ENCODE data around the gene NRP2. TPM values are rescaled to one million over a fixed set of nuclear protein-coding genes. Genes with fewer than 3 reads are reported as not detected.

The NRP2 gene
- total RNA-seq, 4 donors from 2014 or later = 1.6 to 4.1 (median 2.2) TPM

GRCh38 chr2:205700331-205701132, 18.2 kb downstream of the NRP2 start:
- TF ChIP-seq POLR2A (IDR thresholded peaks at IDR 0.05) (no peak), CTCF (IDR thresholded peaks at IDR 0.05 in 4 of 5, conservative IDR thresholded peaks at IDR 0.05 in 1 of 5) (no peak)
- Histone ChIP-seq H3K4me1 (peaks cover 0 to 19% of the 10 kb centered on the region in 2 donors), H3K36me3 (no peaks in the 10 kb centered on the region), H3K27ac (peak overlapping the region in 3 of 4 donors; percentile 21 to 34 (median 29)), H3K27me3 (no peaks in the 10 kb centered on the region), H3K9me3 (no peaks in the 10 kb centered on the region), H3K4me3 (no peak overlapping the region)
- DNase-seq = peak in 1 of 2 donors; percentile 37
- intact Hi-C loops (cut with DNase I; ENCODE audit: low total_unique reads) = no loop called here
- in situ Hi-C loops (cut with MboI; ENCODE audit: low sequenced_read_pairs in 4 of 4) = no loop called here
- ATAC-seq = no peak

- intact Hi-C loops (cut with DNase I; ENCODE audit: low total_unique reads) = no loop called here
- H3K4me1 ChIP-seq = peaks cover 0 to 26% of the 10 kb centered on the region in 2 donors
- no peaks in the 10 kb centered on the region for H3K9me3 ChIP-seq
- in situ Hi-C loops (cut with MboI; ENCODE audit: low sequenced_read_pairs in 4 of 4) = no loop called here
- no peak for ATAC-seq
- DNase-seq = no peak
- no peak overlapping the region for H3K4me3 ChIP-seq
- no peaks in the 10 kb centered on the region for H3K36me3 ChIP-seq
- H3K27ac ChIP-seq = peak overlapping the region in 1 of 4 donors; percentile 34
- H3K27me3 ChIP-seq = no peaks in the 10 kb centered on the region
- TF ChIP-seq POLR2A (IDR thresholded peaks at IDR 0.05) = no peak
- no peak for TF ChIP-seq CTCF (IDR thresholded peaks at IDR 0.05 in 4 of 5, conservative IDR thresholded peaks at IDR 0.05 in 1 of 5)
Observed at GRCh38 chr2:205701509-205701908, 19.2 kb downstream of the NRP2 start.

- H3K9me3 ChIP-seq = no peaks in the 10 kb centered on the region
- intact Hi-C loops (cut with DNase I; ENCODE audit: low total_unique reads) (no loop called here), in situ Hi-C loops (cut with MboI; ENCODE audit: low sequenced_read_pairs in 4 of 4) (no loop called here)
- DNase-seq = no peak
- peak overlapping the region in 1 of 4 donors; percentile 3 for H3K27ac ChIP-seq
- no peaks in the 10 kb centered on the region for H3K36me3 ChIP-seq
- ATAC-seq = no peak
- no peaks in the 10 kb centered on the region for H3K27me3 ChIP-seq
- no peak overlapping the region for H3K4me3 ChIP-seq
- no peak for TF ChIP-seq CTCF (IDR thresholded peaks at IDR 0.05 in 4 of 5, conservative IDR thresholded peaks at IDR 0.05 in 1 of 5)
- H3K4me1 ChIP-seq = peaks cover 6 to 36% of the 10 kb centered on the region in 2 donors
Observed at GRCh38 chr2:205702576-205702975, 20.3 kb downstream of the NRP2 start.

- TF ChIP-seq POLR2A (IDR thresholded peaks at IDR 0.05) (no peak), CTCF (IDR thresholded peaks at IDR 0.05 in 4 of 5, conservative IDR thresholded peaks at IDR 0.05 in 1 of 5) (no peak)
- H3K27ac ChIP-seq = peak overlapping the region in 1 of 4 donors; percentile 4
- intact Hi-C loops (cut with DNase I; ENCODE audit: low total_unique reads) (no loop called here), in situ Hi-C loops (cut with MboI; ENCODE audit: low sequenced_read_pairs in 4 of 4) (no loop called here)
- peaks cover 8 to 43% of the 10 kb centered on the region in 2 donors for H3K4me1 ChIP-seq
- ATAC-seq = no peak
- no peak overlapping the region for H3K4me3 ChIP-seq
- H3K9me3 ChIP-seq = no peaks in the 10 kb centered on the region
- H3K36me3 ChIP-seq = no peaks in the 10 kb centered on the region
- DNase-seq = no peak
- no peaks in the 10 kb centered on the region for H3K27me3 ChIP-seq
Observed at GRCh38 chr2:205703471-205704126, 21.3 kb downstream of the NRP2 start.

Measured in gastrocnemius medialis (tissue), 4 donors.